K562 (cell line): ENCODE measurements around the gene CD151. TPM values are rescaled to one million over a fixed set of nuclear protein-coding genes. Genes with fewer than 3 reads are reported as not detected.

Experiments used
- ARID1B ChIP-seq: fragments of 450-650 bp; IDR thresholded peaks from 2 replicates; pipeline ENCODE4 v1.6.1; 2016; ENCODE audit warnings: antibody characterized with exemption, mild to moderate bottlenecking, inconsistent platforms
- CC2D1A ChIP-seq: fragments of 450-650 bp; IDR thresholded peaks from 2 replicates; pipeline ENCODE4 v1.6.1; 2017; ENCODE audit warnings: mild to moderate bottlenecking
- CTBP1 ChIP-seq: fragments of 450-650 bp; IDR thresholded peaks from 2 replicates; pipeline ENCODE4 v1.6.1; 2016; ENCODE audit warnings: borderline replicate concordance
- E2F6 ChIP-seq, 2 experiments: IDR thresholded peaks; 2 replicates each; pipeline ENCODE4 v1.6.1; 2011; ENCODE audit warnings: borderline replicate concordance in 1 of 2, control low read depth in 1 of 2, low read depth in 1 of 2, low read length in 1 of 2, mild to moderate bottlenecking in 1 of 2, mixed read lengths in 1 of 2, moderate library complexity in 1 of 2; ENCODE audit not compliant: insufficient read depth in 1 of 2, insufficient read length in 1 of 2, poor library complexity in 1 of 2, severe bottlenecking in 1 of 2; ENCODE audit errors: extremely low read depth in 1 of 2
- ESRRB ChIP-seq: fragments of 250-450 bp; sonication (Bioruptor Pico); IDR thresholded peaks from 2 replicates; pipeline ENCODE4 v1.5.0; 2020; ENCODE audit warnings: mild to moderate bottlenecking, moderate library complexity, borderline replicate concordance
- ETV1 ChIP-seq: fragments of 450-650 bp; conservative IDR thresholded peaks from 2 replicates; pipeline ENCODE4 v1.6.1; 2016; ENCODE audit warnings: missing genetic modification characterization, control low read depth, low read depth, missing compliant biosample characterization
- EZH2 ChIP-seq: IDR thresholded peaks from 2 replicates; pipeline ENCODE4 v1.6.1; 2012; ENCODE audit warnings: low read depth, mild to moderate bottlenecking, inconsistent platforms, low read length, borderline replicate concordance
- LCOR ChIP-seq: sonication (generic); formaldehyde crosslinking; IDR thresholded peaks from 2 replicates; pipeline ENCODE4 v1.8.0; 2022; ENCODE audit warnings: mild to moderate bottlenecking, missing genetic modification reagents
- MCM3 ChIP-seq: fragments of 450-650 bp; IDR thresholded peaks from 2 replicates; pipeline ENCODE4 v1.6.1; 2016
- MEIS2 ChIP-seq: fragments of 450-650 bp; IDR thresholded peaks from 2 replicates; pipeline ENCODE4 v1.6.1; 2014; ENCODE audit warnings: mild to moderate bottlenecking; ENCODE audit not compliant: partially characterized antibody
- MIER1 ChIP-seq: fragments of 450-650 bp; IDR thresholded peaks from 2 replicates; pipeline ENCODE4 v1.6.1; 2016; ENCODE audit warnings: antibody characterized with exemption, mild to moderate bottlenecking, low read depth
- MYC ChIP-seq, 2 experiments: fragments of 250-450 bp in 1 of 2; sonication (Bioruptor Pico) in 1 of 2; IDR thresholded peaks; 2 replicates each; pipeline versions ENCODE4 v1.5.1 to v1.6.1; 2012 to 2021; ENCODE audit warnings: low read depth in 2 of 2, borderline replicate concordance in 1 of 2, improper control_type of control experiment in 1 of 2, low read length in 1 of 2, mild to moderate bottlenecking in 1 of 2, moderate library complexity in 1 of 2
- NR2C1 ChIP-seq, 2 experiments: fragments of 450-650 bp; IDR thresholded peaks; 2 replicates each; pipeline ENCODE4 v1.6.1; 2017; ENCODE audit warnings: mild to moderate bottlenecking in 2 of 2, antibody characterized with exemption in 1 of 2, inconsistent platforms in 1 of 2, missing compliant biosample characterization in 1 of 2, missing genetic modification characterization in 1 of 2
- PCBP1 ChIP-seq: fragments of 200-400 bp; formaldehyde crosslinking; IDR thresholded peaks from 2 replicates; pipeline ENCODE4 v1.6.1; 2018; ENCODE audit warnings: mild to moderate bottlenecking, low read depth, low read length; ENCODE audit not compliant: poor library complexity, severe bottlenecking
- PRPF4 ChIP-seq: fragments of 200-400 bp; formaldehyde crosslinking; IDR thresholded peaks from one replicate; pipeline ENCODE4 v1.6.1; 2017; ENCODE audit warnings: low read length, low read depth, mild to moderate bottlenecking; ENCODE audit not compliant: insufficient read depth, poor library complexity, severe bottlenecking
- RBFOX2 ChIP-seq: fragments of 200-400 bp; formaldehyde crosslinking; IDR thresholded peaks from 2 replicates; pipeline ENCODE4 v1.6.1; 2017; ENCODE audit warnings: low read depth, mild to moderate bottlenecking, low read length, moderate library complexity
- SAFB ChIP-seq: fragments of 200-400 bp; formaldehyde crosslinking; IDR thresholded peaks from 2 replicates; pipeline ENCODE4 v1.6.1; 2017; ENCODE audit warnings: low read depth, low read length, borderline replicate concordance
- SLC30A9 ChIP-seq: fragments of 250-450 bp; sonication (Bioruptor Pico); IDR thresholded peaks from 2 replicates; pipeline ENCODE4 v1.8.0; 2022; ENCODE audit warnings: mild to moderate bottlenecking, moderate library complexity
- SMAD4 ChIP-seq: fragments of 250-450 bp; sonication (Bioruptor Pico); conservative IDR thresholded peaks from 2 replicates; pipeline ENCODE4 v1.8.0; 2021; ENCODE audit warnings: inconsistent platforms, mild to moderate bottlenecking, moderate library complexity
- STAG1 ChIP-seq: sonication (generic); formaldehyde crosslinking; IDR thresholded peaks from 2 replicates; pipeline ENCODE4 v1.5.0; 2020; ENCODE audit warnings: missing genetic modification reagents, borderline replicate concordance
- ZBED1 ChIP-seq: IDR thresholded peaks from 2 replicates; pipeline ENCODE4 v1.6.1; 2014
- ZNF707 ChIP-seq: fragments of 250-450 bp; sonication (Bioruptor Pico); conservative IDR thresholded peaks from 2 replicates; pipeline ENCODE4 v1.8.0; 2022; ENCODE audit warnings: inconsistent platforms, mild to moderate bottlenecking, moderate library complexity
- ZNF830 ChIP-seq: fragments of 250-450 bp; sonication (Bioruptor Pico); IDR thresholded peaks from 2 replicates; pipeline ENCODE4 v1.5.0; 2021; ENCODE audit warnings: mild to moderate bottlenecking
- polyA plus RNA-seq, 8 experiments: library from polyadenylated mRNA; depleted of rRNA in 4 of 8; stranded (reverse) in 5 of 8; unstranded in 3 of 8; fragments of >200 nt; fragmentation: Nextera tagmentation in 2 of 8; fragmentation: Illumina TruSeq in 1 of 8; extraction: Ambion mirVana in 2 of 8; extraction: Trizol in 1 of 8; gene quantifications; 2 replicates each; pipeline versions ENCODE4 v1.2.1 to v1.2.3, GENCODE V29; 2011 to 2014; ENCODE audit warnings: inconsistent platforms in 1 of 8, missing spikeins in 1 of 8
- total RNA-seq, 7 experiments: library from RNA; depleted of rRNA in 6 of 7; stranded (reverse); fragments of >200 nt in 6 of 7; fragmentation: Illumina TruSeq in 2 of 7; extraction: Trizol in 2 of 7; gene quantifications; 2 replicates each; pipeline versions ENCODE4 v1.2.1 to v1.2.3, GENCODE V29; 2011 to 2021; ENCODE audit warnings: low replicate concordance in 1 of 7

CD151 gene
- total and polyA plus RNA-seq, 9 of the 15 experiments (the other 6 are each of a cell fraction or from before 2014, with no cell fraction given) = 2.3 to 187 (median 140) TPM

DNA sequence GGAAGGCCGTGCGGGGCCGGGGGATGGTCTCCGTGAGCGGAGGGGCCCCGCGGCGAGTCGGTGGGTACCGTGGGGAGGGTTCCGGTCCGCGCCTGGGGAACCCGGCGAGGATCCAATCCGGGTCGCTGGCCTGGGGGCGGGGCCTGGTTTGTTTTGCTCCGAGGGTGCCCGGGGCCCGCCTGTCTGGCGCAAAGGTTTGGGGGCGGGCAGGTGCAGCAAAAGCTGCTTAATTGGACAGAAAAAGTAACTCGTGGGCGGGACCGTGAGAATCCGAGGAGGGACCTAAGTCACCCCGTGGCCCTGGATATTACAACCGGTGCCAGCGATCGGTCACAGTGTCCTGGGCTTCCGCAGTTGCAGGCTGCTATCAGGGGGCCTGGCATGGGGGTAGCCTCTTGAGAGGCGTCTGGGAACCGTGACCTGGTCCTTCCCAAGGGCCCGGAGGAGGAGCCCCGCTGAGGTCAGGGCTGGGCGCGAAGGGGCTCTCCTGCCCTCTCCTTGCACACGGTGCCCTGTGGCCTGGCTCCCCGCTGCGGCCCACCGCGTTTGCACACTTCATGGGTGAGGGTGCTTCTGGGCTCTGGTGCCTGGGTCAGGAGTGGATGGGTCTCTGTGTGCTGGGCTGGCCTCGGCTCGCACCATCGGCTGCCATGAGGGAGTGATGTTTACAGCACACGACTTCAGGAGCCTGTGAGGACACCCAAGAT is 12.7 kb upstream of the CD151 start (continued):
- TF ChIP-seq RBFOX2 (peak; percentile 66), CTBP1 (no peak), ZBED1 (no peak), ESRRB (CRISPR knock-in tag) (no peak), MIER1 (no peak), MYC (IDR thresholded peaks at IDR 0.05; ENCODE audit: low read depth, low read length) (no peak), MYC (CRISPR knock-in tag; IDR thresholded peaks at IDR 0.05; ENCODE audit: borderline replicate concordance, low read depth) (no peak), ZNF707 (CRISPR knock-in tag) (no peak), ZNF830 (CRISPR knock-in tag) (no peak), ETV1 (tag) (no peak), MCM3 (no peak), CC2D1A (no peak), ARID1B (no peak), MEIS2 (no peak), STAG1 (CRISPR knock-in tag) (0 out of 2 replicates have a peak, but pooled peaks have one; percentile 27), PRPF4 (no peak), SLC30A9 (no peak), SMAD4 (CRISPR knock-in tag) (no peak), LCOR (CRISPR knock-in tag) (no peak), EZH2 (no peak), E2F6 (IDR thresholded peaks at IDR 0.05; ENCODE audit: borderline replicate concordance in 1 of 2, extremely low read depth in 1 of 2, insufficient read depth in 1 of 2, insufficient read length in 1 of 2, low read depth in 1 of 2, low read length in 1 of 2, poor library complexity in 1 of 2, severe bottlenecking in 1 of 2) (no peak), NR2C1 (IDR thresholded peaks at IDR 0.05) (peak; percentile 50; the same call in 1 of the 2 replicates), NR2C1 (tag; IDR thresholded peaks at IDR 0.05) (0 out of 2 replicates have a peak, but pooled peaks have one; percentile 16), PCBP1 (peak; percentile 65), SAFB (peak; percentile 3; the same call in 1 of the 2 replicates)
